GM19463 (cell line): Measurements from ENCODE around the gene SRP19.
"Not testable (repeated sequence)": the region's sequence is repeated elsewhere in the genome, so short reads cannot be mapped to it uniquely, and the experiment has no call there.

Experiments
- ATAC-seq: cut with Tn5 transposase; IDR thresholded peaks from one replicate; pipeline ENCODE4 v1.9.1; 2021; ENCODE audit warnings: mild to moderate bottlenecking, moderate library complexity; ENCODE audit not compliant: unreplicated experiment

Gene SRP19

GRCh38 chr5:112860929-112861637 is at the start of gene SRP19:
TSS of gene SRP19 (plus strand) at chr5:112861287. CDS start at chr5:112861377, 90 bp downstream.
- peak; percentile 98 for ATAC-seq

GRCh38 chr5:112812549-112812948 is 48.5 kb upstream of the SRP19 start:
- ATAC-seq, result no peak

GRCh38 chr5:112820246-112820645 is 40.8 kb upstream of the SRP19 start:
- ATAC-seq, result no peak

GRCh38 chr5:112822456-112822855 is 38.6 kb upstream of the SRP19 start:
- ATAC-seq, result no peak

- no peak for ATAC-seq
These were observed 37.9 kb upstream of the SRP19 start for GRCh38 chr5:112823181-112823580.

- ATAC-seq, result no peak
These were observed 37.4 kb upstream of the SRP19 start for GRCh38 chr5:112823656-112824055.

- no peak for ATAC-seq
These were observed 36.9 kb upstream of the SRP19 start for GRCh38 chr5:112824197-112824596.

- no peak for ATAC-seq
These were observed 30.7 kb upstream of the SRP19 start for GRCh38 chr5:112830378-112830777.

GRCh38 chr5:112833971-112834370 is 27.1 kb upstream of the SRP19 start:
- ATAC-seq, result no peak

GRCh38 chr5:112844489-112844888 is 16.6 kb upstream of the SRP19 start:
- no peak for ATAC-seq

- ATAC-seq, result no peak
These were observed 14.5 kb upstream of the SRP19 start for GRCh38 chr5:112846556-112846955.

- ATAC-seq, result no peak
These were observed 13.8 kb upstream of the SRP19 start for GRCh38 chr5:112847306-112847705.

GRCh38 chr5:112848116-112848811 is 12.8 kb upstream of the SRP19 start:
- peak; percentile 100 for ATAC-seq

GRCh38 chr5:112849912-112850311 is 11.2 kb upstream of the SRP19 start:
- no peak for ATAC-seq

GRCh38 chr5:112854651-112855050 is 6.4 kb upstream of the SRP19 start:
- ATAC-seq, result no peak

- no peak for ATAC-seq
These were observed 3.2 kb upstream of the SRP19 start for GRCh38 chr5:112857866-112858265.

- not testable (repeated sequence) for ATAC-seq
These were observed 537 bp upstream of the SRP19 start for GRCh38 chr5:112860571-112860928.

GRCh38 chr5:112861638-112861985 is 525 bp downstream of the SRP19 start:
- ATAC-seq, result no peak

GRCh38 chr5:112862085-112862484 is 998 bp downstream of the SRP19 start:
- no peak for ATAC-seq

- ATAC-seq, result no peak
These were observed 2.5 kb downstream of the SRP19 start for GRCh38 chr5:112863549-112863948.

GRCh38 chr5:112865128-112865527 is 4.0 kb downstream of the SRP19 start:
- no peak for ATAC-seq

GRCh38 chr5:112866739-112867138 is 5.7 kb downstream of the SRP19 start:
- no peak for ATAC-seq

GRCh38 chr5:112867411-112867810 is 6.3 kb downstream of the SRP19 start:
- no peak for ATAC-seq
